Psoas muscle (tissue), 8 donors: Measurements from ENCODE around the gene AHR. TPM values are rescaled to one million over a fixed set of nuclear protein-coding genes. Genes with fewer than 3 reads are reported as not detected.
"Not testable (repeated sequence)": the region's sequence is repeated elsewhere in the genome, so short reads cannot be mapped to it uniquely, and the experiment has no call there.

ENCODE experiments used
- ATAC-seq, 4 donors: fragments of 200-7000 bp; cut with Tn5 transposase; one replicate each; pipeline ENCODE4 v1.9.1; 2020; ENCODE audit warnings: moderate library complexity in 3 of 4, mild to moderate bottlenecking in 2 of 4
- DNase-seq, 2 donors: peaks; one replicate each; pipeline ENCODE4 v3.0.0-alpha.2; 2020
- H3K27ac ChIP-seq: fragments of 200-600 bp; one replicate; pipeline ENCODE4 v1.8.0; 2022
- H3K27me3 ChIP-seq, 3 donors: fragments of 200-600 bp in 1 of 3; one replicate each; pipeline versions ENCODE4 v1.6.1 to v1.8.0; 2013 to 2022; ENCODE audit warnings: low read length in 2 of 3, mild to moderate bottlenecking in 2 of 3, moderate library complexity in 1 of 3; ENCODE audit not compliant: insufficient read depth in 3 of 3
- H3K36me3 ChIP-seq, 2 donors: fragments of 200-600 bp in 1 of 2; one replicate each; pipeline versions ENCODE4 v1.6.1 to v1.8.0; 2013 to 2022; ENCODE audit warnings: low read depth in 1 of 2, mild to moderate bottlenecking in 1 of 2, moderate library complexity in 1 of 2; ENCODE audit not compliant: insufficient read depth in 1 of 2
- H3K4me1 ChIP-seq: fragments of 200-600 bp; one replicate; pipeline ENCODE4 v1.8.0; 2022
- H3K4me3 ChIP-seq: fragments of 200-600 bp; one replicate; pipeline ENCODE4 v1.8.0; 2022; ENCODE audit warnings: mild to moderate bottlenecking
- H3K9me3 ChIP-seq: fragments of 200-600 bp; one replicate; pipeline ENCODE4 v1.8.0; 2022
- WGBS, 3 donors: extraction: QIAGEN DNeasy Blood & Tissue Kit; methylation state at CpG; one replicate each; pipeline versions ENCODE4 v1.1.6 to v1.1.7; 2013; 5-methylcytosine and 5-hydroxymethylcytosine counted together
- intact Hi-C, 2 donors: fragments of 100-400 bp; cut with DNase I; formaldehyde crosslinking; loops; one replicate each; pipeline versions ENCODE4 v1.11.0 to v1.14.2; 2022
- polyA plus RNA-seq, 3 donors: library from polyadenylated mRNA; stranded (reverse); fragments of 200-250 nt; gene quantifications; one replicate each; pipeline ENCODE4 v1.2.3, GENCODE V29; 2013
- total RNA-seq, 4 donors: library from RNA; stranded (reverse); fragmentation: NEBNext Ultra II Directional in 2 of 4; extraction: Animal tissue kit (Norgen Biotek cat#: 25700) in 2 of 4; gene quantifications; one replicate each; pipeline versions ENCODE4 v1.2.1 to v1.2.4, GENCODE V29; 2021 to 2023
- TF ChIP-seq, protein P1 (sequence below): fragments of 200-600 bp; IDR thresholded peaks from one replicate; pipeline ENCODE4 v1.8.0; 2022; ENCODE audit warnings: antibody characterized with exemption
- donor health status: healthy with polysubstance abuse.
- donor health status: DM: no; HTN: no; CAD: no; lungs with moderate emphysema.
- donor health status: Bipolar disorder and iron deficiency.
- donor health status: healthy.
- donor health status: DM: yes; HTN: yes; CAD: no.
- donor health status: DM: no; HTN: no; CAD: no.
- donor health status: DM: no; HTN: no; CAD: no.
- donor health status: DM: yes; HTN: yes; CAD: no.

The AHR gene
- total and polyA plus RNA-seq, 7 donors: 1.4 to 9.2 (median 3.8) TPM

DNA sequence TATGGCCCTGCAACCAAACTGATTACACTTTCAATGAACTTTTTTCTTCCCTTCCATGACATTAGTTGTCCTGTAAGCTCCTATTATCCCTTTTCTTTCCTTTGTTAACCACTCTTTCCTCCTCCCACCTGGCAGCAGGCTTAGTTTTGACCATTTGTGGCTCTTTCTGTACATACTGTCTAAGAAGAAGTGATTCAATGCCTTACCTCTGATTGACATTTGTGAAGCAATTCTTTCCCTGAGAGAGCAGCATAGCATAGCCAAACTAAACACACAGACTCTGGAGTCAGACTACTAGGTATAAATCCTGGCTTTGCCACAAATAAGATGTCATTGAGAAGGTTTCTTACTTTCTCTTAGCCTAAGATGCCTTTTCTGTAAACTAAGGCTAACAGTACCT is 48.9 kb downstream of the AHR start:
- intact Hi-C loops: no loop called here
- peaks cover 6% of the 10 kb centered on the region for H3K9me3 ChIP-seq
- DNase-seq (no peak), ATAC-seq (no peak)
- H3K4me1 ChIP-seq: no peaks in the 10 kb centered on the region
- TF ChIP-seq, protein P1, sequence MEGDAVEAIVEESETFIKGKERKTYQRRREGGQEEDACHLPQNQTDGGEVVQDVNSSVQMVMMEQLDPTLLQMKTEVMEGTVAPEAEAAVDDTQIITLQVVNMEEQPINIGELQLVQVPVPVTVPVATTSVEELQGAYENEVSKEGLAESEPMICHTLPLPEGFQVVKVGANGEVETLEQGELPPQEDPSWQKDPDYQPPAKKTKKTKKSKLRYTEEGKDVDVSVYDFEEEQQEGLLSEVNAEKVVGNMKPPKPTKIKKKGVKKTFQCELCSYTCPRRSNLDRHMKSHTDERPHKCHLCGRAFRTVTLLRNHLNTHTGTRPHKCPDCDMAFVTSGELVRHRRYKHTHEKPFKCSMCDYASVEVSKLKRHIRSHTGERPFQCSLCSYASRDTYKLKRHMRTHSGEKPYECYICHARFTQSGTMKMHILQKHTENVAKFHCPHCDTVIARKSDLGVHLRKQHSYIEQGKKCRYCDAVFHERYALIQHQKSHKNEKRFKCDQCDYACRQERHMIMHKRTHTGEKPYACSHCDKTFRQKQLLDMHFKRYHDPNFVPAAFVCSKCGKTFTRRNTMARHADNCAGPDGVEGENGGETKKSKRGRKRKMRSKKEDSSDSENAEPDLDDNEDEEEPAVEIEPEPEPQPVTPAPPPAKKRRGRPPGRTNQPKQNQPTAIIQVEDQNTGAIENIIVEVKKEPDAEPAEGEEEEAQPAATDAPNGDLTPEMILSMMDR: no peak
- H3K36me3 ChIP-seq: no peaks in the 10 kb centered on the region
- H3K27ac ChIP-seq: no peak overlapping the region
- H3K27me3 ChIP-seq: no peaks in the 10 kb centered on the region
- H3K4me3 ChIP-seq: no peak overlapping the region

DNA sequence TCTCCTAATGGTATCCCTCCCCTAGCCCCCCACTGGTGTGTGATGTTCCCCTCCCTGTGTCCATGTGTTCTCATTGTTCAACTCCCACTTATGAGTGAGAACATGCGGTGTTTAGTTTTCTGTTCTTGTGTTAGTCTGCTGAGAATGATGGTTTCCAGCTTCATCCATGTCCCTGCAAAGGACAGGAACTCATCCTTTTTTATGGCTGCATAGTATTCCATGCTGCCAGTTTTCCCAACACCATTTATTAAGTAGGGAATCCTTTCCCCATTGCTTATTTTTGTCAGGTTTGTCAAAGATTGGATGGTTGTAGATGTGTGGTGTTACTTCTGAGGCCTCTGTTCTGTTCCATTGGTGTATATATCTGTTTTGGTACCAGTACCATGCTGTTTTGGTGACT is 50.5 kb downstream of the AHR start:
- intact Hi-C loops, H3K9me3 ChIP-seq, H3K27me3 ChIP-seq, H3K36me3 ChIP-seq, H3K4me1 ChIP-seq, DNase-seq, H3K27ac ChIP-seq, H3K4me3 ChIP-seq, ATAC-seq: not testable (repeated sequence)
- WGBS, 3 donors: 81 to 100% (median 92%) methylated on average over 1 of the region's 1 CpG

DNA sequence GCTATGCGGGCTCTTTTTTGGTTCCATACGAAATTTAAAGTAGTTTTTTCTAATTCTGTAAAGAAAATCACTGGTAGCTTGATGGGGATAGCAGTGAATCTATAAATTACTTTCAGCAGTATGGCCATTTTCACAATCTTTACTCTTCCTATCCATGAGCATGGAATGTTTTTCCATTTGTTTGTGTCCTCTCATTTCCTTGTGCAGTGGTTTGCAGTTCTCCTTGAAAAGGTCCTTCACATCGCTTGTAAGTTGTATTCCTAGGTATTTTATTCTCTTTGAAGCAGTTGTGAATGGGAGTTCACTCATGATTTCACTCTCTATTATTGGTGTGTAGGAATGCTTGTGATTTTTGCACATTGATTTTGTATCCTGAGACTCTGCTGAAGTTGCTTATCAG is 51.9 kb downstream of the AHR start:
- 75 to 96% (median 93%) methylated on average over 3 of the region's 3 CpGs for WGBS, 3 donors
- H3K4me3 ChIP-seq, H3K36me3 ChIP-seq, DNase-seq, intact Hi-C loops, H3K4me1 ChIP-seq, H3K27ac ChIP-seq, H3K9me3 ChIP-seq, H3K27me3 ChIP-seq, ATAC-seq: not testable (repeated sequence)

DNA sequence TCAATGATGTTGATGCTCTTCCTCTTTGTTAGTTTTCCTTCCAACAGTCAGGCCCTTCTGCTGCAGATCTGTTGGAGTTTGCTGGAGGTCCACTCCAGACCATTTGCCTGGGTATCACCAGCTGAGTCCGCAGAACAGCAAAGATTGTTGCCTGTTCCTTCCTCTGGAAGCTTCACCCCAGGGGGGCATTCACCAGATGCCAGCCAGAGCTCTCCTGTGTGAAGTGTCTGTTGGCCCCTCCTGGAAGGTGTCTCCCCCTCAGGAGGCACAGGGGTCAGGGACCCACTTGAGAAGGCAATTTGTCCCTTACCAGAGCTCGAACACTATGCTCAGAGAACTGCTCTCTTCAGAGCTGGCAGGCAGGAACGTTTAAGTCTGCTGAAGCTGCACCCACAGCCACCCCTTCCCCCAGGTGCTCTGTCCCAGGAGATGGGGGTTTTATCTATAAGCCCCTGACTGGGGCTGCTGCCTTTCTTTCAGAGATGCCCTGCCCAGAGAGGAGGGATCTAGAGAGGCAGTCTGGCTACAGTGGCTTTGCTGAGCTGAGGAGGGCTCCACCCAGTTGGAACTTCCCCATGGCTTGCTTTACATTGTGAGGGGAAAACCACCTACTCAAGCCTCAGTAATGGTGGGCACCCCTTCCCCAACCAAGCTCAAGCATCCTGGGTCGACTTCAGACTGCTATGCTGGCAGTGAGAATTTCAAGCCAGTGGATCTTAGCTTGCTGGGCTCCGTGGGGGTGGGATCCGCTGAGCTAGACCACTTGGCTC is 55.4 kb downstream of the AHR start:
- ATAC-seq, H3K4me3 ChIP-seq, H3K4me1 ChIP-seq, intact Hi-C loops, H3K36me3 ChIP-seq, H3K27ac ChIP-seq, H3K9me3 ChIP-seq, H3K27me3 ChIP-seq, DNase-seq: not testable (repeated sequence)
- WGBS, 3 donors: 74 to 81% (median 79%) methylated on average over 6 of the region's 6 CpGs

DNA sequence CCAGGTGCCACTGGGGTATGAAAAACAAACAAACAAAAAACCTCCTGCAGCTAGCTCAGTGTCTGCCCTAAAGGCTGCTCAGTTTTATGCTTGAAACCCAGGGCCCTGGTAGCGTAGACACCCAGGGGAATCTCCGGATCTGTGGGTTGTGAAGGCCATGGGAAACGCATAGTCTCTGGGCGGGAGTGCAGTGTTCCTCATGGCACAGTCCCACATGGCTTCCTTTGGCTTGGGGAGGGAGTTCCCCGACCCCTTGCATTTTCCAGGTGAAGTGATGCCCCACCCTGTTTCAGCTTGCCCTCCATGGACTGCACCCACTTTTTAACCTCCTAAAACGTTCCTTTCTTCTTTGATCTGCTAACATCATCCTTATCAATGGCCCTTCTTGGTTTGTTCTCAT is 56.0 kb downstream of the AHR start:
- intact Hi-C loops: no loop called here
- TF ChIP-seq, protein P1: no peak
- Histone ChIP-seq H3K27ac (no peak overlapping the region), H3K36me3 (no peaks in the 10 kb centered on the region), H3K27me3 (no peaks in the 10 kb centered on the region), H3K9me3 (peaks cover 3% of the 10 kb centered on the region), H3K4me1 (no peaks in the 10 kb centered on the region), H3K4me3 (no peak overlapping the region)
- WGBS, 3 donors: 85 to 87% (median 86%) methylated on average over 6 of the region's 6 CpGs
- ATAC-seq: no peak
- no peak for DNase-seq

DNA sequence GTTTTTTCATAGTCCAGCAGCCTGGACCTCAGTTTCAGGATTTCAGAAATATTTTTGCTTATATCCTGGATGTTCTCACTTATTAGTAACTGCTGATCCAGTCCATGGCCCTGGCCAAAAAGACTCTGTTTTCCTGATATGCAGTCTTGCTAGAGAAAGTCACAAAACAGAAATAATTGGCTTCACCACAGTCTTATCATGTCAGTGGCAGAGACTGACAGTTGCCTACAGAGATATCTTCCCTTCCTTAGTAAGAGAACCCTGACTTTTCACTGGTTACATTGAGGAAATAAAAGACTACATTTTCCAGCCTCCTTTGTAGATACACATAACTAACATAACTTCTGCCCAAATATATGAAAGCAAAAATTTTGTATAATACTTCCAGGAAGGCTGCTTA is 56.6 kb downstream of the AHR start:
- ATAC-seq (no peak), DNase-seq (no peak)
- no peak overlapping the region for H3K4me3 ChIP-seq
- H3K27ac ChIP-seq: no peak overlapping the region
- H3K9me3 ChIP-seq: peaks cover 3% of the 10 kb centered on the region
- TF ChIP-seq, protein P1: no peak
- no peaks in the 10 kb centered on the region for H3K27me3 ChIP-seq
- intact Hi-C loops: no loop called here
- no peaks in the 10 kb centered on the region for H3K4me1 ChIP-seq
- no peaks in the 10 kb centered on the region for H3K36me3 ChIP-seq
